ENCODE measurements around the gene SMIM44. TPM values are rescaled to one million over a fixed set of nuclear protein-coding genes. Genes with fewer than 3 reads are reported as not detected.

Gene SMIM44
- total and polyA plus RNA-seq, 9 of the 15 experiments (the other 6 are each of a cell fraction or from before 2014, with no cell fraction given) = not detected

DNA sequence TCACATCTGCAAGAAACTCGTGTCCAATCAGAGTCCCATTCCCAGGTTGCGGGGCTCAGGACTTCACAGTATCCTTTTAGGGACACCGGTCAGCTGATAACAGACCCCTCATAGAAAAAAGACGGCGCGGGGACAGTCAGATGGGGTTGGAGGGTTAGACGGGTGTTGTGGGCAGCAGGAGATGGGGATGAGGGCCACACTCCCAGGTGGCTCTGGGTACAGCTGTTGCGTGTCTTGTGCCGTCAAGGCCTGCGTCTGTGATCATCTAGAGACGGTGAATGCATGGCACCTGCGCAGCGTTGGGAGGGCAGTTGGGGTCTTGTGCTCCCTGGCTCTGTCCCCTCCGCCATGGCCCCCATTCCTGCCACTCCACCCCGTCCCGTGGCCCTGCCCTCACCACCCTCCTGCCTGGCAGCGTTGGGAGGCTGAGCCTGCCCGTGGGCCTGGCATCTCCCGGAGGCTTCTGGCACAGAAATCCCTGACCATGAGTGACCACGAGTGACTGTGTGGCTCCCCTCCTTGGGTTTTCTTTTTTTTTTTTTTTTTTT is 41.7 kb upstream of the SMIM44 start:
- H2AFZ ChIP-seq (ENCODE audit: low read depth, low read length) = no peak overlapping the region
- DNase-seq (ENCODE audit: extremely low read depth in 1 of 4, low spot score in 3 of 4) (no peak), FAIRE-seq (no peak), ATAC-seq (no peak)
- POLR2A ChIA-PET = no interaction called here
- no TSS peak for BruUV-seq (replicated peaks)
- no peak overlapping the region for H3K4me3 ChIP-seq
- intact Hi-C loops (cut with micrococcal nuclease) = no loop called here
- CTCF ChIA-PET (ENCODE audit: low intra/inter-chr PET ratio) = no interaction called here
- H3K9me1 ChIP-seq (ENCODE audit: control insufficient read depth, insufficient read depth, low read length) = peaks cover 2% of the 10 kb centered on the region
- no peaks in the 10 kb centered on the region for H3K9me3 ChIP-seq (replicated peaks; ENCODE audit: control insufficient read depth, insufficient read depth, low read depth, low read length)
- WGBS (ENCODE audit: insufficient coverage, low coverage, missing lambda C conversion rate) = 95% methylated on average over 19 of the region's 20 CpGs
- H3K27me3 ChIP-seq (ENCODE audit: control insufficient read depth in 2 of 2, insufficient read depth in 2 of 2, low read length in 2 of 2) = no peaks in the 10 kb centered on the region
- peaks cover 33% of the 10 kb centered on the region for H3K79me2 ChIP-seq (ENCODE audit: control insufficient read depth, insufficient read depth, low read length)
- H3K9ac ChIP-seq (ENCODE audit: insufficient read depth in 1 of 2, low read depth in 2 of 2, low read length in 2 of 2) = no peak overlapping the region; a peak in 1 of 4 replicates
- H3K36me3 ChIP-seq (ENCODE audit: control insufficient read depth, insufficient read depth, low read length) = peaks cover 53% of the 10 kb centered on the region; the same call in 1 of the 3 replicates
- no peak overlapping the region for H3K27ac ChIP-seq (ENCODE audit: extremely low read depth, low read depth, low read length)
- in situ Hi-C loops (cut with MboI) = no loop called here
- H3K4me1 ChIP-seq (replicated peaks in 1 of 2; ENCODE audit: control insufficient read depth in 2 of 2, insufficient read depth in 2 of 2, low read length in 2 of 2) = peaks cover 14 to 67% of the 10 kb centered on the region in 2 experiments
- peaks cover 12% of the 10 kb centered on the region; the same call in 1 of the 2 replicates for H4K20me1 ChIP-seq (replicated peaks; ENCODE audit: control insufficient read depth, insufficient read depth, low read length)
- H3K4me2 ChIP-seq (ENCODE audit: insufficient read depth, low read length) = no peak overlapping the region
- TF ChIP-seq NCOA2 (IDR thresholded peaks at IDR 0.05; ENCODE audit: partially characterized antibody in 2 of 2) = no peak
- 0 out of 2 replicates have a peak, but pooled peaks have one; percentile 16 for TF ChIP-seq POLR2G (IDR thresholded peaks at IDR 0.05; ENCODE audit: low read depth, low read length)
- no peak for TF ChIP-seq FOXP1 (CRISPR knock-in tag; IDR thresholded peaks at IDR 0.05)
- TF ChIP-seq, protein P1, sequence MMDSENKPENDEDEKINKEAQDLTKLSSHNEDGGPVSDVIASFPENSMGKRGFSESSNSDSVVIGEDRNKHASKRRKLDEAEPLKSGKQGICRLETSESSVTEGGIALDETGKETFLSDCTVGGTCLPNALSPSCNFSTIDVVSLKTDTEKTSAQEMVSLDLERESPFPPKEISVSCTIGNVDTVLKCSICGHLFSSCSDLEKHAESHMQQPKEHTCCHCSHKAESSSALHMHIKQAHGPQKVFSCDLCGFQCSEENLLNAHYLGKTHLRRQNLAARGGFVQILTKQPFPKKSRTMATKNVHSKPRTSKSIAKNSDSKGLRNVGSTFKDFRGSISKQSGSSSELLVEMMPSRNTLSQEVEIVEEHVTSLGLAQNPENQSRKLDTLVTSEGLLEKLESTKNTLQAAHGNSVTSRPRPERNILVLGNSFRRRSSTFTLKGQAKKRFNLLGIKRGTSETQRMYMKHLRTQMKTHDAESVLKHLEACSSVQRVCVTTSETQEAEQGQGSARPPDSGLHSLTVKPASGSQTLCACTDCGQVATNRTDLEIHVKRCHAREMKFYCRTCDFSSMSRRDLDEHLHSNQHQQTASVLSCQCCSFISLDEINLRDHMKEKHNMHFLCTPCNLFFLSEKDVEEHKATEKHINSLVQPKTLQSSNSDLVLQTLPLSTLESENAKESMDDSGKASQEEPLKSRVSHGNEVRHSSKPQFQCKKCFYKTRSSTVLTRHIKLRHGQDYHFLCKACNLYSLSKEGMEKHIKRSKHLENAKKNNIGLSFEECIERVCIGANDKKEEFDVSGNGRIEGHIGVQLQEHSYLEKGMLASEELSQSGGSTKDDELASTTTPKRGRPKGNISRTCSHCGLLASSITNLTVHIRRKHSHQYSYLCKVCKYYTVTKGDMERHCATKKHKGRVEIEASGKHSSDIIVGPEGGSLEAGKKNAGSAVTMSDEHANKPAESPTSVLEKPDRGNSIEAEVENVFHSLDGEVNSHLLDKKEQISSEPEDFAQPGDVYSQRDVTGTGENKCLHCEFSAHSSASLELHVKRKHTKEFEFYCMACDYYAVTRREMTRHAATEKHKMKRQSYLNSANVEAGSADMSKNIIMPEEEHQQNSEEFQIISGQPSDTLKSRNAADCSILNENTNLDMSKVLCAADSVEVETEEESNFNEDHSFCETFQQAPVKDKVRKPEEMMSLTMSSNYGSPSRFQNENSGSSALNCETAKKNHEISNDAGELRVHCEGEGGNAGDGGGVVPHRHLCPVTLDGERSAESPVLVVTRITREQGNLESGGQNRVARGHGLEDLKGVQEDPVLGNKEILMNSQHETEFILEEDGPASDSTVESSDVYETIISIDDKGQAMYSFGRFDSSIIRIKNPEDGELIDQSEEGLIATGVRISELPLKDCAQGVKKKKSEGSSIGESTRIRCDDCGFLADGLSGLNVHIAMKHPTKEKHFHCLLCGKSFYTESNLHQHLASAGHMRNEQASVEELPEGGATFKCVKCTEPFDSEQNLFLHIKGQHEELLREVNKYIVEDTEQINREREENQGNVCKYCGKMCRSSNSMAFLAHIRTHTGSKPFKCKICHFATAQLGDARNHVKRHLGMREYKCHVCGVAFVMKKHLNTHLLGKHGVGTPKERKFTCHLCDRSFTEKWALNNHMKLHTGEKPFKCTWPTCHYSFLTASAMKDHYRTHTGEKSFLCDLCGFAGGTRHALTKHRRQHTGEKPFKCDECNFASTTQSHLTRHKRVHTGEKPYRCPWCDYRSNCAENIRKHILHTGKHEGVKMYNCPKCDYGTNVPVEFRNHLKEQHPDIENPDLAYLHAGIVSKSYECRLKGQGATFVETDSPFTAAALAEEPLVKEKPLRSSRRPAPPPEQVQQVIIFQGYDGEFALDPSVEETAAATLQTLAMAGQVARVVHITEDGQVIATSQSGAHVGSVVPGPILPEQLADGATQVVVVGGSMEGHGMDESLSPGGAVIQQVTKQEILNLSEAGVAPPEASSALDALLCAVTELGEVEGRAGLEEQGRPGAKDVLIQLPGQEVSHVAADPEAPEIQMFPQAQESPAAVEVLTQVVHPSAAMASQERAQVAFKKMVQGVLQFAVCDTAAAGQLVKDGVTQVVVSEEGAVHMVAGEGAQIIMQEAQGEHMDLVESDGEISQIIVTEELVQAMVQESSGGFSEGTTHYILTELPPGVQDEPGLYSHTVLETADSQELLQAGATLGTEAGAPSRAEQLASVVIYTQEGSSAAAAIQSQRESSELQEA (IDR thresholded peaks at IDR 0.05; ENCODE audit: low read depth) = no peak

All from K562 (cell line).